ENCODE measurements around the gene ANKRD28. TPM values are rescaled to one million over a fixed set of nuclear protein-coding genes. Genes with fewer than 3 reads are reported as not detected.
A peak's percentile ranks its signal among the peaks of the same experiment; 100 is the strongest.

Gene ANKRD28
- total RNA-seq, 6 experiments from 2014 or later = 80.4 to 96.3 (median 90.4) TPM

GRCh38 chr3:15634671-15635070 lies 163.1 kb downstream of the ANKRD28 start:
- Mint-ChIP-seq H3K9me3 (no peaks in the 10 kb centered on the region), H3K27me3 (ENCODE audit: insufficient read depth) (no peaks in the 10 kb centered on the region; the same call in 1 of the 2 replicates), H3K36me3 (ENCODE audit: low read depth) (peaks cover 12% of the 10 kb centered on the region; the same call in 1 of the 2 replicates), H3K4me1 (ENCODE audit: low read depth) (peaks cover 100% of the 10 kb centered on the region), H3K4me3 (peak overlapping the region; percentile 87), H3K27ac (peak overlapping the region; percentile 100)
- no peak for DNase-seq
- TF ChIP-seq, protein P1, sequence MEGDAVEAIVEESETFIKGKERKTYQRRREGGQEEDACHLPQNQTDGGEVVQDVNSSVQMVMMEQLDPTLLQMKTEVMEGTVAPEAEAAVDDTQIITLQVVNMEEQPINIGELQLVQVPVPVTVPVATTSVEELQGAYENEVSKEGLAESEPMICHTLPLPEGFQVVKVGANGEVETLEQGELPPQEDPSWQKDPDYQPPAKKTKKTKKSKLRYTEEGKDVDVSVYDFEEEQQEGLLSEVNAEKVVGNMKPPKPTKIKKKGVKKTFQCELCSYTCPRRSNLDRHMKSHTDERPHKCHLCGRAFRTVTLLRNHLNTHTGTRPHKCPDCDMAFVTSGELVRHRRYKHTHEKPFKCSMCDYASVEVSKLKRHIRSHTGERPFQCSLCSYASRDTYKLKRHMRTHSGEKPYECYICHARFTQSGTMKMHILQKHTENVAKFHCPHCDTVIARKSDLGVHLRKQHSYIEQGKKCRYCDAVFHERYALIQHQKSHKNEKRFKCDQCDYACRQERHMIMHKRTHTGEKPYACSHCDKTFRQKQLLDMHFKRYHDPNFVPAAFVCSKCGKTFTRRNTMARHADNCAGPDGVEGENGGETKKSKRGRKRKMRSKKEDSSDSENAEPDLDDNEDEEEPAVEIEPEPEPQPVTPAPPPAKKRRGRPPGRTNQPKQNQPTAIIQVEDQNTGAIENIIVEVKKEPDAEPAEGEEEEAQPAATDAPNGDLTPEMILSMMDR (IDR thresholded peaks at IDR 0.05) = no peak

DNA sequence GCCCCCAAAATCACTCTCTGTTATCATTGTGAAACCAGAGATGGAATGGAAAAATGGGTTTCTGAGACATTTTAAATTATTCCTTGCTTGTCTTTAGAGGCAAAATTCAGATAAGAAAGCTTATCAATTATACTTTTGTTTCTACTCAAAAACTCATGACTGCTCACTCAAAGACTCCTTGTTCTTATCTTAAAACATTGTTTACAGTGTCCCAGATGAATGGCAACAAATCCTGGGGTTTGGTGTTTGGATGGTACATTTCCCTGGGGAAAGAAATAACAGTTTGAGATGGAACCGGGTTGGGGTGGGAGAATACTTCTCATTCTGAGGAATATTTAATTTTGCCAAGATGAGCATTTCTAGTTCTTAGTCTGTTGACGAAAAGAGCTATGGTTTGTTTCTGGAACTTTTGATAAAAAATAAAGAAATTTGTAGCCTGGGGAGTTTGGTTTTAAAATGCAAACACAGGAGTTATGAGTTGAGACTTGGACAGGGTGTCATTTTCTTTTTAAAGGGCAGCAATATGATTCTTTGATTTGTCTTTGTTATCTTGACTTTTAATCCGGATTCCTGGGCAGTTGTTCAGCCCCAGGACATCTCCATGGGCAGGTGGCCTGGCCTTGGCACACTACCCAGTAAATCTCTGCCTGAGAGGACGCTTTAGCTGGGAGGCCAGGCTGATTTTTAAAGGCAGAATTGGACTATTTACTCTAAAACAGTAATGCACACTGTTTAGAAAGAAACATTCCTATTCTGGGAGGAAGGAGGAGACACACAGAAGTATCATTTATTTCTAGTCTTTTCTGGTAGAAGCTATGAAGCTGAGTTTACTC lies 163.8 kb downstream of the ANKRD28 start:
- H3K27ac Mint-ChIP-seq = peak overlapping the region; percentile 100
- TF ChIP-seq, protein P1 (IDR thresholded peaks at IDR 0.05) = no peak
- H3K4me3 Mint-ChIP-seq = peak overlapping the region; percentile 87
- H3K4me1 Mint-ChIP-seq (ENCODE audit: low read depth) = peaks cover 100% of the 10 kb centered on the region
- no peaks in the 10 kb centered on the region for H3K9me3 Mint-ChIP-seq
- peak; percentile 30 for DNase-seq
- peaks cover 12% of the 10 kb centered on the region; the same call in 1 of the 2 replicates for H3K36me3 Mint-ChIP-seq (ENCODE audit: low read depth)
- no peaks in the 10 kb centered on the region; the same call in 1 of the 2 replicates for H3K27me3 Mint-ChIP-seq (ENCODE audit: insufficient read depth)

DNA sequence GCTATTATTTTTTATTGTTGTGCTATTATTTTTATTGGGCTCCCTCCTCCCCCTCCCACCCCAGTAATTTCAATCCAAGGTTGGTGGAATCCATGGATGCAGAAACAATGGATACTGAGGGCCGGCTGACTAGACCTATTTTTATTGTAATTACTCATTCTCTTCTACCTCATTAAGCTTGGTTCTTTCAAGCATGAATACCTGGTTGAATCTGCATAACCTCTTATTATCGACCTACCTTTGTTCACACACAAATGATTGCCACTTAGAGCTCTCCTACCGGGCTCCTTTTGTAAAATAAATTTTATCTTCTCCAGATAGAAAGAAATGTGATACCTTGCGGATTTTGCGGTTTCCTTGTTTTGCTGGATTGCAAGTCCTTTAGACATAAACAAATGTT lies 164.6 kb downstream of the ANKRD28 start:
- TF ChIP-seq, protein P1 (IDR thresholded peaks at IDR 0.05) = no peak
- peaks cover 12% of the 10 kb centered on the region; the same call in 1 of the 2 replicates for H3K36me3 Mint-ChIP-seq (ENCODE audit: low read depth)
- no peak overlapping the region; the same call in 1 of the 2 replicates for H3K4me3 Mint-ChIP-seq
- no peaks in the 10 kb centered on the region for H3K9me3 Mint-ChIP-seq
- peaks cover 98% of the 10 kb centered on the region for H3K4me1 Mint-ChIP-seq (ENCODE audit: low read depth)
- no peaks in the 10 kb centered on the region; the same call in 1 of the 2 replicates for H3K27me3 Mint-ChIP-seq (ENCODE audit: insufficient read depth)
- peak overlapping the region; percentile 100 for H3K27ac Mint-ChIP-seq
- no peak for DNase-seq

DNA sequence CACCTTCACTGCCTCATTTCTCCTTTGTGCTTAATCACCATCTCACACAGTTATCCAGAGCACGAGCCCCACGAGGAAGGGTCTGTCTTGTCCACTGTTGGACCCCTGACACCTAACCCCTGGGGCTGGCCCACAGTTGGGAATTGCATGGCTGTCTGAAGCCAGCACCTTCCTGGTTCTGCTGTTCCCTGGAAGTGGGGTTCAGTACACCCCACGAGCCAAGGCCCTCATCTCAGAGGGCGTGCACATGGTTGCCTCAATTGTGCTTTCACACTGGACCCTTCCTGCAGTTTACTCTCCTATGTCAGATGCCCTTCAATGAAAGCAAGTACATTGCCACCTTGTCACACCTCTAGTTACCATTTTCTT lies 165.6 kb downstream of the ANKRD28 start:
- H3K27me3 Mint-ChIP-seq (ENCODE audit: insufficient read depth) = no peaks in the 10 kb centered on the region; the same call in 1 of the 2 replicates
- H3K9me3 Mint-ChIP-seq = no peaks in the 10 kb centered on the region
- H3K27ac Mint-ChIP-seq = peak overlapping the region; percentile 89
- H3K4me1 Mint-ChIP-seq (ENCODE audit: low read depth) = peaks cover 88% of the 10 kb centered on the region
- 0 out of 2 replicates have a peak, but pooled peaks cover 4% of the 10 kb centered on the region for H3K36me3 Mint-ChIP-seq (ENCODE audit: low read depth)
- H3K4me3 Mint-ChIP-seq = peak overlapping the region; percentile 50; the same call in 1 of the 2 replicates
- TF ChIP-seq, protein P1 (IDR thresholded peaks at IDR 0.05) = no peak
- DNase-seq = no peak

DNA sequence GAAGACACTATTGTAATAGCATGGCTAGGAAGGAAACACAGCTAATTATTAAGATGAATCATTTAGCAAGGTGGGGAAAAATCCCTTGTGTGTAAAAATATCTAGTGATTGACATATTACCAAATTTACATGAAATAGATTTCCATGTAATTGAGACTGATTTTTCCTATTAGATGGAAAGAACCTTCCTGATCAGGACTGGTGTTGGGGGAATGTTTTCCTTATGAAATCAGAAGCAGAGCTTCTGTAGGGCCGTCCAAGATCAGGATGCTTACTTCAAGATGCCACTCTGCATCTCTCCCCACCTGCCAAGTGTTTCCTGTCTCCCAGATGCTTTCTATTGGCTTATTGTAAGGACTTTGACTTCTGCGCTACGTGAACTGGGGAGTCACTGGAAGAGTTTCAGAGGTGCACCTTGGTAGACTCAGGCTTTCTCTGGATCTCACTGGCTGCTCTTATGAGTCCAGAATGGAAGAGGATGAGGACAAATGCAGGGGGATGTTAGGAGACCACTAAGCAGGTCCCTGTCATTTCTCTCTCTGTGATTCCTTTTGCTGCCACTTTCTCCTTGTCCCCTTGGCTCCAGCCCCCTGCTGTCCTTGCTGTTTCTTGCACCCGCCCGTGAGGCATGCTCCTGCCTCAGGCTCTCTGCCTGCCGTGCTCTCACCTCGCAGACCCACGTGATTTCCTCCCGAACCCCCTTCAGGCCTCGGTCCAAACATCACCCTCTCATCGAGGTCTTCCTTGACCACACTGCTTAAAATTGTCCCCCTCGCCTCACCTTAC lies 166.2 kb downstream of the ANKRD28 start:
- Mint-ChIP-seq H3K4me3 (peak overlapping the region; percentile 50), H3K27me3 (ENCODE audit: insufficient read depth) (no peaks in the 10 kb centered on the region; the same call in 1 of the 2 replicates), H3K36me3 (ENCODE audit: low read depth) (0 out of 2 replicates have a peak, but pooled peaks cover 4% of the 10 kb centered on the region), H3K27ac (peak overlapping the region; percentile 89), H3K9me3 (no peaks in the 10 kb centered on the region), H3K4me1 (ENCODE audit: low read depth) (peaks cover 82% of the 10 kb centered on the region)
- DNase-seq = no peak
- TF ChIP-seq, protein P1 (IDR thresholded peaks at IDR 0.05) = peak; percentile 36

All from HFFc6 (cell line).